ENCODE results near the gene FOXD2. TPM values are rescaled to one million over a fixed set of nuclear protein-coding genes. Genes with fewer than 3 reads are reported as not detected.

The FOXD2 gene
- total RNA-seq, 2 donors from 2014 or later: 0.14 to 0.28 TPM

Other genes with a start within 250 kb of the FOXD2 start
- gene PDZK1IP1, start 248.0 kb upstream of the FOXD2 start, total RNA-seq: not detected
- under 1 TPM; 0.17 to 0.30 TPM for gene TAL1, start 205.8 kb upstream of the FOXD2 start, total RNA-seq
- 10 to 100 TPM; 26.8 to 32.2 TPM for gene STIL, start 123.9 kb upstream of the FOXD2 start, total RNA-seq
- 100 to 1,000 TPM; 108 to 117 TPM for gene CMPK1, start 104.3 kb upstream of the FOXD2 start, total RNA-seq
- gene FOXE3, start 21.8 kb upstream of the FOXD2 start, total RNA-seq: not detected